ENCODE measurements around the gene LY6G5C.

The LY6G5C gene

GRCh38 chr6:31636698-31637596 lies 43.9 kb downstream of the LY6G5C start:
- no peak for DNase-seq

GRCh38 chr6:31634969-31635575 lies 45.8 kb downstream of the LY6G5C start:
- no peak for DNase-seq

GRCh38 chr6:31634131-31634530 lies 46.7 kb downstream of the LY6G5C start:
- no peak for DNase-seq

- DNase-seq: no peak
Observed at GRCh38 chr6:31633447-31633846, 47.4 kb downstream of the LY6G5C start.

- no peak for DNase-seq
Observed at GRCh38 chr6:31632279-31632946, 48.5 kb downstream of the LY6G5C start.

GRCh38 chr6:31631681-31632278 lies 49.1 kb downstream of the LY6G5C start:
- DNase-seq: no peak

- DNase-seq: no peak
Observed at GRCh38 chr6:31631209-31631608, 49.7 kb downstream of the LY6G5C start.

- DNase-seq: no peak
Observed at GRCh38 chr6:31630177-31630934, 50.5 kb downstream of the LY6G5C start.

- DNase-seq: no peak
Observed at GRCh38 chr6:31629014-31629413, 51.9 kb downstream of the LY6G5C start.

- no peak for DNase-seq
Observed at GRCh38 chr6:31627690-31628287, 53.1 kb downstream of the LY6G5C start.

- DNase-seq: no peak
Observed at GRCh38 chr6:31626952-31627351, 53.9 kb downstream of the LY6G5C start.

All from stimulated activated CD4-positive, alpha-beta T cell treated with anti-CD3 and anti-CD28 coated beads, Interleukin-1b, Interleukin-23, amount 100 ng/mL, for 48 hours (primary cell).